CD4-positive, alpha-beta memory T cell (primary cell): ENCODE results near the gene FOXN4. TPM values are rescaled to one million over a fixed set of nuclear protein-coding genes. Genes with fewer than 3 reads are reported as not detected.

Experiments
- CTCF ChIA-PET: fragments of 350-600 bp; sonication (Branson Sonifier 250); formaldehyde crosslinking; loops from one replicate; lab custom pipeline; 2021; ENCODE audit warnings: inconsistent platforms; ENCODE audit not compliant: partially characterized antibody; lab: Charles Lee
- POLR2A ChIA-PET: fragments of 350-600 bp; sonication (Branson Sonifier 250); formaldehyde crosslinking; loops from one replicate; lab custom pipeline; 2021; ENCODE audit not compliant: partially characterized antibody; lab: Charles Lee
- DNase-seq, 5 donors: peaks; one replicate each; pipeline versions ENCODE4 v3.0.0 to v3.0.0-alpha.2; 2020 to 2022; ENCODE audit warnings: mixed read lengths in 1 of 5
- H3K27ac ChIP-seq: one replicate; pipeline ENCODE4 v1.7.0; 2013; ENCODE audit warnings: low read depth, low read length
- H3K27me3 ChIP-seq: 2 replicates; pipeline ENCODE4 v1.7.0; 2013; ENCODE audit warnings: mild to moderate bottlenecking, low read length, moderate library complexity; ENCODE audit not compliant: insufficient read depth
- H3K36me3 ChIP-seq: 2 replicates; pipeline ENCODE4 v1.7.0; 2013; ENCODE audit warnings: mild to moderate bottlenecking, low read length, moderate library complexity; ENCODE audit not compliant: insufficient read depth
- H3K4me1 ChIP-seq: 2 replicates; pipeline ENCODE4 v1.7.0; 2013; ENCODE audit warnings: mild to moderate bottlenecking, low read length, moderate library complexity; ENCODE audit not compliant: insufficient read depth
- H3K4me3 ChIP-seq, 2 donors: one replicate each; pipeline ENCODE4 v1.7.0; 2013; ENCODE audit warnings: low read length in 2 of 2, mild to moderate bottlenecking in 1 of 2
- H3K9me3 ChIP-seq, 2 donors: one replicate each; pipeline ENCODE4 v1.7.0; 2013; ENCODE audit warnings: low read length in 2 of 2, control low read depth in 1 of 2; ENCODE audit not compliant: control insufficient read depth in 1 of 2
- H3K27ac Mint-ChIP-seq, 7 donors: one replicate each; pipeline ENCODE4 v1.8.0; 2020 to 2021; ENCODE audit warnings: mixed read lengths in 7 of 7, mild to moderate bottlenecking in 6 of 7, inconsistent platforms in 3 of 7, moderate library complexity in 3 of 7
- H3K27me3 Mint-ChIP-seq, 2 donors: one replicate each; pipeline ENCODE4 v1.8.0; 2020 to 2021; ENCODE audit warnings: mixed read lengths in 2 of 2
- H3K36me3 Mint-ChIP-seq, 2 donors: one replicate each; pipeline ENCODE4 v1.8.0; 2020 to 2021; ENCODE audit warnings: mixed read lengths in 2 of 2, inconsistent platforms in 1 of 2, mild to moderate bottlenecking in 1 of 2
- H3K4me1 Mint-ChIP-seq, 4 donors: one replicate each; pipeline ENCODE4 v1.8.0; 2020 to 2021; ENCODE audit warnings: mixed read lengths in 4 of 4, mild to moderate bottlenecking in 1 of 4
- H3K4me3 Mint-ChIP-seq, 8 donors: one replicate each; pipeline ENCODE4 v1.8.0; 2020 to 2021; ENCODE audit warnings: mixed read lengths in 8 of 8, mild to moderate bottlenecking in 7 of 8, moderate library complexity in 6 of 8, inconsistent platforms in 3 of 8
- H3K9me3 Mint-ChIP-seq, 8 donors: one replicate each; pipeline ENCODE4 v1.8.0; 2020 to 2021; ENCODE audit warnings: mixed read lengths in 8 of 8, mild to moderate bottlenecking in 5 of 8, inconsistent platforms in 3 of 8, moderate library complexity in 1 of 8
- intact Hi-C: fragments of 100-400 bp; cut with micrococcal nuclease; formaldehyde crosslinking; loops from one replicate; pipeline ENCODE4 v1.15.1; 2023
- polyA plus RNA-seq, 2 donors: library from polyadenylated mRNA; unstranded; fragments of 300-500 nt; fragmentation: Illumina TruSeq; gene quantifications; one replicate each; pipeline ENCODE4 v1.2.3, GENCODE V29; 2021
- total RNA-seq, 2 experiments: library from RNA; stranded (reverse); gene quantifications; one replicate each; pipeline ENCODE4 v1.2.3, GENCODE V29; 2021

FOXN4 gene
- total and polyA plus RNA-seq, 4 experiments from 2014 or later, result not detected

- POLR2A ChIA-PET, result no interaction called here
Measured at GRCh38 chr12:109250523-109250922, 58.6 kb downstream of the FOXN4 start.

GRCh38 chr12:109247831-109248654 is 61.0 kb downstream of the FOXN4 start:
- Mint-ChIP-seq H3K27me3 (no peaks in the 10 kb centered on the region), H3K36me3 (peaks cover 32 to 56% of the 10 kb centered on the region in 2 donors), H3K27ac (peak overlapping the region in 1 of 7 donors; percentile 12), H3K4me1 (no peaks in the 10 kb centered on the region), H3K4me3 (no peak overlapping the region), H3K9me3 (peaks cover 0 to 5% (median 2%) of the 10 kb centered on the region in 8 donors)
- no peaks in the 10 kb centered on the region for H3K9me3 ChIP-seq
- H3K36me3 ChIP-seq, result peaks cover 4% of the 10 kb centered on the region
- no peak overlapping the region for H3K27ac ChIP-seq
- no peaks in the 10 kb centered on the region for H3K27me3 ChIP-seq
- intact Hi-C loops, result no loop called here
- no peak for DNase-seq
- CTCF ChIA-PET, result interaction anchor here (0.8 kb wide), 1 partner anchor 10 kb away, joined by 3 read pairs; no protein-coding TSS in a partner anchor
- POLR2A ChIA-PET, result no interaction called here
- no peaks in the 10 kb centered on the region for H3K4me1 ChIP-seq
- no peak overlapping the region for H3K4me3 ChIP-seq

More at GRCh38 chr12:109250523-109250922, 58.6 kb downstream of the FOXN4 start:
- no peak for DNase-seq
- Histone ChIP-seq H3K36me3 (peaks cover 4% of the 10 kb centered on the region), H3K4me1 (no peaks in the 10 kb centered on the region), H3K27me3 (no peaks in the 10 kb centered on the region), H3K9me3 (no peaks in the 10 kb centered on the region), H3K27ac (no peak overlapping the region), H3K4me3 (no peak overlapping the region)
- intact Hi-C loops, result no loop called here
- Mint-ChIP-seq H3K36me3 (peaks cover 51 to 63% of the 10 kb centered on the region in 2 donors), H3K27me3 (no peaks in the 10 kb centered on the region), H3K4me3 (no peak overlapping the region), H3K4me1 (no peaks in the 10 kb centered on the region), H3K9me3 (peaks cover 5 to 16% (median 13%) of the 10 kb centered on the region in 8 donors), H3K27ac (no peak overlapping the region)
- CTCF ChIA-PET, result no interaction called here

- H3K27ac Mint-ChIP-seq, result no peak overlapping the region
Measured at GRCh38 chr12:109246221-109246620, 62.9 kb downstream of the FOXN4 start.

GRCh38 chr12:109244073-109244472 is 65.0 kb downstream of the FOXN4 start:
- POLR2A ChIA-PET, result no interaction called here
- Histone ChIP-seq H3K4me3 (no peak overlapping the region), H3K9me3 (no peaks in the 10 kb centered on the region), H3K36me3 (peaks cover 10% of the 10 kb centered on the region), H3K27me3 (no peaks in the 10 kb centered on the region), H3K27ac (no peak overlapping the region), H3K4me1 (no peaks in the 10 kb centered on the region)
- Mint-ChIP-seq H3K27ac (no peak overlapping the region), H3K27me3 (no peaks in the 10 kb centered on the region), H3K4me3 (no peak overlapping the region), H3K4me1 (no peaks in the 10 kb centered on the region), H3K9me3 (no peaks in the 10 kb centered on the region), H3K36me3 (peaks cover 29 to 68% of the 10 kb centered on the region in 2 donors)
- no peak for DNase-seq
- CTCF ChIA-PET, result no interaction called here
- intact Hi-C loops, result no loop called here

More at GRCh38 chr12:109246221-109246620, 62.9 kb downstream of the FOXN4 start:
- no peaks in the 10 kb centered on the region for H3K4me1 Mint-ChIP-seq
- Histone ChIP-seq H3K27ac (no peak overlapping the region), H3K4me1 (no peaks in the 10 kb centered on the region), H3K36me3 (peaks cover 4% of the 10 kb centered on the region), H3K27me3 (no peaks in the 10 kb centered on the region), H3K4me3 (no peak overlapping the region), H3K9me3 (no peaks in the 10 kb centered on the region)
- no peak for DNase-seq
- CTCF ChIA-PET, result no interaction called here
- POLR2A ChIA-PET, result no interaction called here
- H3K27me3 Mint-ChIP-seq, result no peaks in the 10 kb centered on the region
- intact Hi-C loops, result no loop called here
- H3K9me3 Mint-ChIP-seq, result peaks cover 0 to 2% (median 0%) of the 10 kb centered on the region in 8 donors
- peaks cover 32 to 59% of the 10 kb centered on the region in 2 donors for H3K36me3 Mint-ChIP-seq
- no peak overlapping the region for H3K4me3 Mint-ChIP-seq

GRCh38 chr12:109241936-109242335 is 67.1 kb downstream of the FOXN4 start:
- no peaks in the 10 kb centered on the region for H3K27me3 ChIP-seq
- Mint-ChIP-seq H3K4me1 (no peaks in the 10 kb centered on the region), H3K27ac (peak overlapping the region in 1 of 7 donors; percentile 10), H3K36me3 (peaks cover 34 to 66% of the 10 kb centered on the region in 2 donors), H3K27me3 (no peaks in the 10 kb centered on the region), H3K9me3 (no peaks in the 10 kb centered on the region), H3K4me3 (no peak overlapping the region)
- ChIA-PET POLR2A (no interaction called here), CTCF (no interaction called here)
- H3K9me3 ChIP-seq, result no peaks in the 10 kb centered on the region
- H3K4me1 ChIP-seq, result no peaks in the 10 kb centered on the region
- intact Hi-C loops, result no loop called here
- DNase-seq, result no peak
- H3K4me3 ChIP-seq, result no peak overlapping the region
- H3K27ac ChIP-seq, result no peak overlapping the region
- peaks cover 10% of the 10 kb centered on the region for H3K36me3 ChIP-seq

GRCh38 chr12:109240365-109240764 is 68.7 kb downstream of the FOXN4 start:
- intact Hi-C loops, result no loop called here
- Mint-ChIP-seq H3K27ac (no peak overlapping the region), H3K9me3 (no peaks in the 10 kb centered on the region), H3K36me3 (peaks cover 37 to 63% of the 10 kb centered on the region in 2 donors), H3K4me3 (no peak overlapping the region), H3K27me3 (no peaks in the 10 kb centered on the region), H3K4me1 (no peaks in the 10 kb centered on the region)
- Histone ChIP-seq H3K9me3 (no peaks in the 10 kb centered on the region), H3K27me3 (no peaks in the 10 kb centered on the region), H3K4me1 (no peaks in the 10 kb centered on the region), H3K27ac (no peak overlapping the region), H3K4me3 (no peak overlapping the region), H3K36me3 (peaks cover 5% of the 10 kb centered on the region)
- ChIA-PET POLR2A (no interaction called here), CTCF (no interaction called here)
- DNase-seq, result no peak

GRCh38 chr12:109239691-109240090 is 69.4 kb downstream of the FOXN4 start:
- Histone ChIP-seq H3K4me1 (no peaks in the 10 kb centered on the region), H3K27me3 (no peaks in the 10 kb centered on the region), H3K27ac (no peak overlapping the region), H3K4me3 (no peak overlapping the region), H3K9me3 (no peaks in the 10 kb centered on the region), H3K36me3 (peaks cover 5% of the 10 kb centered on the region)
- Mint-ChIP-seq H3K36me3 (peaks cover 32 to 63% of the 10 kb centered on the region in 2 donors), H3K4me1 (no peaks in the 10 kb centered on the region), H3K27ac (no peak overlapping the region), H3K9me3 (no peaks in the 10 kb centered on the region), H3K27me3 (no peaks in the 10 kb centered on the region), H3K4me3 (no peak overlapping the region)
- ChIA-PET CTCF (no interaction called here), POLR2A (no interaction called here)
- intact Hi-C loops, result no loop called here
- DNase-seq, result no peak
